Neuronal stem cell (in vitro differentiated cells): ENCODE measurements around the gene CDPF1.

Experiments used
- DNase-seq: peaks from one replicate; pipeline ENCODE4 v3.0.0-alpha.2; 2013; ENCODE audit warnings: low spot score
- H2AFZ ChIP-seq: one replicate; pipeline ENCODE4 v1.6.1; 2013; ENCODE audit warnings: mild to moderate bottlenecking, low read length, inconsistent platforms
- H2AK5ac ChIP-seq: 2 replicates; pipeline ENCODE4 v1.6.1; 2013; ENCODE audit warnings: low read depth, mild to moderate bottlenecking, inconsistent platforms, low read length, moderate library complexity, mixed read lengths
- H2BK120ac ChIP-seq: 2 replicates; pipeline ENCODE4 v1.6.1; 2013; ENCODE audit warnings: low read depth, mild to moderate bottlenecking, inconsistent platforms, low read length, moderate library complexity, mixed read lengths
- H2BK12ac ChIP-seq: one replicate; pipeline ENCODE4 v1.6.1; 2013; ENCODE audit warnings: low read length, inconsistent platforms
- H2BK15ac ChIP-seq: 2 replicates; pipeline ENCODE4 v1.6.1; 2013; ENCODE audit warnings: mild to moderate bottlenecking, low read length, inconsistent platforms, mixed read lengths
- H2BK5ac ChIP-seq: one replicate; pipeline ENCODE4 v1.6.1; 2013; ENCODE audit warnings: inconsistent platforms, mild to moderate bottlenecking, low read length, moderate library complexity
- H3K14ac ChIP-seq: one replicate; pipeline ENCODE4 v1.6.1; 2013; ENCODE audit warnings: low read length, inconsistent platforms
- H3K18ac ChIP-seq: 2 replicates; pipeline ENCODE4 v1.6.1; 2013; ENCODE audit warnings: low read length, inconsistent platforms
- H3K23ac ChIP-seq: 2 replicates; pipeline ENCODE4 v1.6.1; 2013; ENCODE audit warnings: low read depth, mild to moderate bottlenecking, mixed read lengths, low read length, inconsistent platforms; ENCODE audit not compliant: poor library complexity
- H3K27ac ChIP-seq: replicated peaks from 3 replicates; pipeline ENCODE4 v1.5.1; 2013; ENCODE audit warnings: low read length, inconsistent platforms
- H3K27me3 ChIP-seq, 3 experiments: 2 replicates each; pipeline ENCODE4 v1.6.1; 2013; ENCODE audit warnings: low read length in 3 of 3, mild to moderate bottlenecking in 2 of 3, inconsistent platforms in 1 of 3, low read depth in 1 of 3, mixed read lengths in 1 of 3, moderate library complexity in 1 of 3; ENCODE audit not compliant: control insufficient read depth in 3 of 3, insufficient read depth in 3 of 3
- H3K36me3 ChIP-seq, 2 donors: replicated peaks in 1 of 2; 2 replicates each; pipeline ENCODE4 v1.6.1; 2013; ENCODE audit warnings: low read length in 2 of 2; ENCODE audit not compliant: control insufficient read depth in 2 of 2, insufficient read depth in 2 of 2
- H3K4ac ChIP-seq: 2 replicates; pipeline ENCODE4 v1.6.1; 2013; ENCODE audit warnings: inconsistent platforms, mild to moderate bottlenecking, low read length, moderate library complexity
- H3K4me1 ChIP-seq, 2 donors: 1 replicate in 1 of 2; 2 replicates in 1 of 2; pipeline ENCODE4 v1.6.1; 2013; ENCODE audit warnings: low read length in 2 of 2, low read depth in 1 of 2; ENCODE audit not compliant: control insufficient read depth in 2 of 2, insufficient read depth in 1 of 2
- H3K4me2 ChIP-seq: one replicate; pipeline ENCODE4 v1.6.1; 2013; ENCODE audit warnings: mild to moderate bottlenecking, low read length, inconsistent platforms; ENCODE audit not compliant: insufficient read depth, poor library complexity, severe bottlenecking
- H3K4me3 ChIP-seq, 2 donors: 2 replicates each; pipeline ENCODE4 v1.5.1; 2013; ENCODE audit warnings: low read length in 2 of 2, mild to moderate bottlenecking in 2 of 2, inconsistent platforms in 1 of 2, moderate library complexity in 1 of 2
- H3K79me1 ChIP-seq: one replicate; pipeline ENCODE4 v1.6.1; 2013; ENCODE audit warnings: low read depth, mild to moderate bottlenecking, inconsistent platforms, low read length, moderate library complexity
- H3K9ac ChIP-seq: one replicate; pipeline ENCODE4 v1.6.1; 2013; ENCODE audit warnings: mild to moderate bottlenecking, low read depth, low read length, inconsistent platforms; ENCODE audit not compliant: poor library complexity
- H3K9me3 ChIP-seq, 2 donors: replicated peaks in 1 of 2; 2 replicates each; pipeline versions ENCODE3 to v1.6.1; 2013; ENCODE audit warnings: low read length in 2 of 2, mild to moderate bottlenecking in 2 of 2, inconsistent platforms in 1 of 2, low read depth in 1 of 2, mixed read lengths in 1 of 2, moderate library complexity in 1 of 2; ENCODE audit not compliant: control insufficient read depth in 2 of 2, insufficient read depth in 1 of 2
- H4K8ac ChIP-seq: one replicate; pipeline ENCODE4 v1.6.1; 2013; ENCODE audit warnings: low read depth, mild to moderate bottlenecking, inconsistent platforms, low read length, moderate library complexity
- H4K91ac ChIP-seq: one replicate; pipeline ENCODE4 v1.6.1; 2013; ENCODE audit warnings: low read length, low read depth, mild to moderate bottlenecking, inconsistent platforms; ENCODE audit not compliant: poor library complexity
- WGBS, 2 donors: extraction: QIAGEN DNeasy Blood & Tissue Kit; methylation state at CpG; one replicate each; pipeline ENCODE4 v1.1.7; 2013; ENCODE audit warnings: missing lambda C conversion rate in 2 of 2, mixed read lengths in 1 of 2; ENCODE audit not compliant: insufficient read length in 2 of 2, insufficient replicate concordance in 1 of 2; ENCODE audit errors: extremely low coverage in 2 of 2; 5-methylcytosine and 5-hydroxymethylcytosine counted together

CDPF1 gene

DNA sequence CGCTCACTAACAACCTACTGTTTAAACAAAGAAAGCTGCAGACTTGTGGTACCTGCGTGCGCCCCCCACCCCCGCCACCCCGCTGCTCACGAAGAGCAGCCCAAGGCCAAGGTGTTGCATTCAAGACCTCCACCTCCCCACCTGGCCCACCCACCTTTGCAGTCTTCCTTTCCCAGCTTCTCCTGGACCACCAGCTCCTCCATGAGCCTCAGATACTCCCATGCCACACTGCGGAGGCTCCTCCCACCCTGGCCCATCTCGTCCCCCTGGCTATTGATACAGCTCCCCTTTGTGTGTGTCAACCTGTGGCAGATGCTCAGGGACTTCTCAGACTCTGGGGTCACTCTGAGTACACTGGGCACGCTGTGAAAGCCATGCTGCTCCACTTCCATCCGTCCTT lies 3.9 kb downstream of the CDPF1 start:
- Histone ChIP-seq H4K8ac (no peak overlapping the region), H2AFZ (no peak overlapping the region), H3K36me3 (peaks cover 2 to 22% of the 10 kb centered on the region in 2 donors), H3K4me1 (peaks cover 0 to 6% of the 10 kb centered on the region in 2 donors), H2BK15ac (no peak overlapping the region), H2AK5ac (no peak overlapping the region), H3K27ac (no peak overlapping the region), H3K79me1 (peaks cover 8% of the 10 kb centered on the region), H3K23ac (no peak overlapping the region), H3K4ac (no peak overlapping the region), H2BK5ac (no peak overlapping the region), H3K18ac (no peak overlapping the region), H3K14ac (no peak overlapping the region), H2BK12ac (no peak overlapping the region), H3K4me2 (no peak overlapping the region), H2BK120ac (no peak overlapping the region), H3K9ac (no peak overlapping the region), H3K4me3 (no peak overlapping the region), H4K91ac (no peak overlapping the region), H3K27me3 (peaks cover 0 to 2% (median 0%) of the 10 kb centered on the region in 3 experiments), H3K9me3 (peaks cover 2 to 6% of the 10 kb centered on the region in 2 donors)
- WGBS, 2 donors, result no CpG with 5 or more reads among the region's 10 CpGs
- no peak for DNase-seq

DNA sequence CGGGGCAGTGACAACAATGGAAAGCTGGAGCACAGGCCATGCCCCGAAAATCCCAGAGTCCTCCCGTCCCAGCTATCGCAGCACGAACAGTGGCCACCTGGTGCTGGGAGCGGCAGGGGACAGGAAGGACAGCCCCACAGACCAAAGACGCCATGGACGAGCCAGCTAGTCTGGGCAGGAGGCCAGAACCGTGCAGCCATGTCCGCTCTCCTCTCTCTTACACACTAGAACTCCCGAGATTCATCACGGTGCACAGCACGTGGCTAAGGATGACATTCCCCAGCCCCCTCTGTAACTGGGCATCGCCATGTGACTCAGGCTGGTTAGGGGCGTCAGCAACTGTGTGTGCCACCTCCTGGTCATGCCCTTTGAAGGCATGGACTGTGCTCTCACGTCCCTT lies 4.6 kb downstream of the CDPF1 start:
- Histone ChIP-seq H3K18ac (no peak overlapping the region), H3K4me2 (no peak overlapping the region), H3K23ac (peak overlapping the region; percentile 1), H2BK120ac (no peak overlapping the region), H3K14ac (no peak overlapping the region), H3K27ac (no peak overlapping the region), H2BK15ac (no peak overlapping the region), H3K4me3 (no peak overlapping the region), H3K9me3 (no peaks in the 10 kb centered on the region), H3K27me3 (no peaks in the 10 kb centered on the region), H3K4me1 (peaks cover 0 to 2% of the 10 kb centered on the region in 2 donors), H3K9ac (no peak overlapping the region), H2AK5ac (no peak overlapping the region), H4K91ac (no peak overlapping the region), H3K4ac (no peak overlapping the region), H2BK5ac (no peak overlapping the region), H2AFZ (no peak overlapping the region), H3K79me1 (peaks cover 3% of the 10 kb centered on the region), H3K36me3 (peaks cover 2 to 22% of the 10 kb centered on the region in 2 donors), H2BK12ac (no peak overlapping the region), H4K8ac (no peak overlapping the region)
- WGBS, 2 donors, result no CpG with 5 or more reads among the region's 16 CpGs
- DNase-seq, result no peak

DNA sequence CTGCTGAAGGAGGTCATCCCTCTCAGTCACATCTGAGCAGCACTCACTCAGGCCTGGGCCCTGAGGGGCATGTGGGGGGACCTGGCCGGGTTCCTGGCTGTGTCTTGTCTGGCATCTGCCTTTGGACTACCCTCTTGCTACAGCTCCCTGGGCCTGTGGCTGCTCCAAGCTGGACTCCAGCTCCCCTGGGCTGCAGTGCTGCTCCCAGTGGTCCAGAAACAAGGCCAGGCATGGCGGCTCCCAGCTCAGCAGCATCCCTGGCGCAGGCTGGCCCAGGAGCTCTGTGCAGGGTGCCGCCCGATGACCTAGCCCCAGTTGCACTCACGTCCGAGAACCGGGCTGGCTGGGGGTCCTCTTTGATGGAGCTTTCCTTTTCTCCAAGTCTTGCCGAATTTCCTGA lies 5.3 kb downstream of the CDPF1 start:
- H4K8ac ChIP-seq, result no peak overlapping the region
- H2AK5ac ChIP-seq, result no peak overlapping the region
- no peak overlapping the region for H2BK120ac ChIP-seq
- peaks cover 0 to 2% of the 10 kb centered on the region in 2 donors for H3K4me1 ChIP-seq
- H2BK12ac ChIP-seq, result no peak overlapping the region
- no peak for DNase-seq
- H3K79me1 ChIP-seq, result peaks cover 2% of the 10 kb centered on the region
- WGBS, 2 donors, result no CpG with 5 or more reads among the region's 9 CpGs
- no peak overlapping the region for H3K27ac ChIP-seq
- peaks cover 2 to 22% of the 10 kb centered on the region in 2 donors for H3K36me3 ChIP-seq
- H2AFZ ChIP-seq, result no peak overlapping the region
- H3K9ac ChIP-seq, result no peak overlapping the region
- no peak overlapping the region for H3K23ac ChIP-seq
- H3K27me3 ChIP-seq, result no peaks in the 10 kb centered on the region
- H3K9me3 ChIP-seq, result no peaks in the 10 kb centered on the region
- H3K4me2 ChIP-seq, result no peak overlapping the region
- H2BK15ac ChIP-seq, result no peak overlapping the region
- no peak overlapping the region for H4K91ac ChIP-seq
- H2BK5ac ChIP-seq, result no peak overlapping the region
- H3K18ac ChIP-seq, result no peak overlapping the region
- H3K14ac ChIP-seq, result no peak overlapping the region
- no peak overlapping the region for H3K4ac ChIP-seq
- H3K4me3 ChIP-seq, result no peak overlapping the region

DNA sequence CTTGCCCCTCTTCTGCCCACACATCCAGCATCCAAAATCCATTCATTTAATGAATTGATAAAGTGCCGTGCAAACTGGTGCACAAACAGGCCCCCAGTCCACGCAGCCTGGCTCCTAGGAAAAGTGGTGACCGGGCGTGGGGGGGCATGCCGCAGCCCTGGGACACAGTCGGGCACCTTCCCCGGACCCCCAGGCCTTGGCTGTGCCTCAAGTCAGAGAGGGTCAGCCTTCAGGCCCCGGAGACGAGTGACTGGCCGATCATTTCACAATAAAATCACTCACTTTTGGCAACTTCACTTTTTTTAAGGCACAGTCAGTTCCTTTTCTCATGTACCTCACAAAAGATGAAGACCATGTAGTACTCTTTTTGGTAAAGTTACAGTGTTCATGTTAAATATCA lies 8.0 kb downstream of the CDPF1 start:
- no peak overlapping the region for H4K8ac ChIP-seq
- H2BK12ac ChIP-seq, result no peak overlapping the region
- H3K18ac ChIP-seq, result no peak overlapping the region
- no peak overlapping the region for H3K14ac ChIP-seq
- H3K27ac ChIP-seq, result no peak overlapping the region
- peaks cover 1% of the 10 kb centered on the region for H3K79me1 ChIP-seq
- H2BK120ac ChIP-seq, result no peak overlapping the region
- H3K23ac ChIP-seq, result no peak overlapping the region
- H3K9ac ChIP-seq, result no peak overlapping the region
- no peak for DNase-seq
- no peak overlapping the region for H2AK5ac ChIP-seq
- H3K4me3 ChIP-seq, result no peak overlapping the region
- no peaks in the 10 kb centered on the region for H3K9me3 ChIP-seq
- H2BK5ac ChIP-seq, result no peak overlapping the region
- H4K91ac ChIP-seq, result no peak overlapping the region
- no peaks in the 10 kb centered on the region for H3K27me3 ChIP-seq
- peaks cover 2 to 20% of the 10 kb centered on the region in 2 donors for H3K36me3 ChIP-seq
- no peak overlapping the region for H2AFZ ChIP-seq
- no peak overlapping the region for H3K4me2 ChIP-seq
- no peak overlapping the region for H3K4ac ChIP-seq
- WGBS, 2 donors, result no CpG with 5 or more reads among the region's 10 CpGs
- H2BK15ac ChIP-seq, result no peak overlapping the region
- no peaks in the 10 kb centered on the region for H3K4me1 ChIP-seq
